GM12873 (cell line): ENCODE measurements around the gene TRAPPC11.

Experiments used
- TF ChIP-seq, protein P1 (sequence below): IDR thresholded peaks from 2 replicates; pipeline ENCODE4 v1.5.1; 2012; ENCODE audit warnings: low read depth, mild to moderate bottlenecking, moderate library complexity, low read length, control low read depth; ENCODE audit not compliant: insufficient read depth; ENCODE audit errors: missing control alignments

Gene TRAPPC11

DNA sequence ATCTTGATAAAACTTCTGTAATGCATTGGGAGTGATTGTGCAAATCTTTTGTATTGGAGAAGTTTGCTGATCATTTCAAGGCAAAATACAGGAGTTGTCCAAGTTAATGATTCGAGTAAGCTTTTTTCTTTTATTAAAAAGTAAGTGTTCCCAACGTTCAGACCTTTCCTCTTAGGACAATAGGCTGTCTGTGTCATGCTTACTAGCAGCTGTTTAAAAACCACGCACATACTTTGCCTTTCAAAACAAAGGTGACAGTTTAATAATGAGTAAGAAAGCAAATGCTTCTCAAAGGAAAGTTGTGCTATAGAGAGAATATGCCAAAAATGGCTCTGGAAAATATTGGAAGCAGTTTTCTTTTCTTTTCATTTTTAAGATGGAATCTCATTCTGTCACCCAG lies 11.2 kb downstream of the TRAPPC11 start:
- TF ChIP-seq, protein P1, sequence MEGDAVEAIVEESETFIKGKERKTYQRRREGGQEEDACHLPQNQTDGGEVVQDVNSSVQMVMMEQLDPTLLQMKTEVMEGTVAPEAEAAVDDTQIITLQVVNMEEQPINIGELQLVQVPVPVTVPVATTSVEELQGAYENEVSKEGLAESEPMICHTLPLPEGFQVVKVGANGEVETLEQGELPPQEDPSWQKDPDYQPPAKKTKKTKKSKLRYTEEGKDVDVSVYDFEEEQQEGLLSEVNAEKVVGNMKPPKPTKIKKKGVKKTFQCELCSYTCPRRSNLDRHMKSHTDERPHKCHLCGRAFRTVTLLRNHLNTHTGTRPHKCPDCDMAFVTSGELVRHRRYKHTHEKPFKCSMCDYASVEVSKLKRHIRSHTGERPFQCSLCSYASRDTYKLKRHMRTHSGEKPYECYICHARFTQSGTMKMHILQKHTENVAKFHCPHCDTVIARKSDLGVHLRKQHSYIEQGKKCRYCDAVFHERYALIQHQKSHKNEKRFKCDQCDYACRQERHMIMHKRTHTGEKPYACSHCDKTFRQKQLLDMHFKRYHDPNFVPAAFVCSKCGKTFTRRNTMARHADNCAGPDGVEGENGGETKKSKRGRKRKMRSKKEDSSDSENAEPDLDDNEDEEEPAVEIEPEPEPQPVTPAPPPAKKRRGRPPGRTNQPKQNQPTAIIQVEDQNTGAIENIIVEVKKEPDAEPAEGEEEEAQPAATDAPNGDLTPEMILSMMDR, result no peak

DNA sequence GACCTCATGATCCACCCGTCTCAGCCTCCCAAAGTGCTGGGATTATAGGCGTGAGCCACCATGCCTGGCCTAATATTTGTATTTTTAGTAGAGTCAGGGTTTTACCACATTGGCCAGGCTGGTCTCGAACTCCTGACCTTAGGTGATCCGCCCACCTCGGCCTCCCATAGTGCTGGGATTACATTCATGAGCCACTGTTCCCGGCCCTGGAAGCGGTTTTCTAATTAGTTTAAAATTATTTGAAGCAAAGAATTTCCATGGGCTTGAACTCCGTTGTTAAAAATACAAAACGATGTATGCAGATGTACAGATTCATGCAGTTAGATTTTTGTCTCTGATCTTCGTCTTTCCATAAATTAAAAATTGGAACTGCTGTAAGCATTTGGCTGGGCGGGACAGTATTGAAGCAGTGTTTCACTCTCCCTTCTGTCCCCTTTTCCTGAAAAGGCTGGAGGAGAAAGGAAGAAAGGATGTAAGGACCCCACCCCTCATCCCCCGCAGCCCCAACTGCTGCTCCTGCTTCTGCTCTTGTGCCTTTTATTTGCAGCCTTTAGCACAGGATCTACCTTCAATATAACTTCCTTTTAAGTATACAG lies 12.0 kb downstream of the TRAPPC11 start:
- TF ChIP-seq, protein P1, result no peak

DNA sequence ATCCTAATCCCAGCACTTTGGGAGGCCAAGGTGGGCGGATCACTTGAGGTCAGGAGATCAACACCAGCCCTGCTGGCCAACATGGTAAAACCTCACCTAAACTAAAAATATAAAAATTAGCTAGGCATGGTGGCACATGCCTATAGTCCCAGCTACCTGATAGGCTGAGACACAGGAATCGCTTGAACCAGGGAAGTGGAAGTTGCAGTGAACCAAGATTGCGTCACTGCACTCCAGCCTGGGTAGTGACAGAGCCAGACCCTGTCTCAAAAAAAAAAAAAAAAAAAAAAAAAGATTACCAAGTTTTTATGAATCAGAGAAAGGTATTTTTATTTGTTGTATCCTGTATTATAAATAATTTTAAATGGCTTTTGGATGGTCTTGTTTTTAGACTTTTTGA lies 15.1 kb downstream of the TRAPPC11 start:
- TF ChIP-seq, protein P1, result no peak

DNA sequence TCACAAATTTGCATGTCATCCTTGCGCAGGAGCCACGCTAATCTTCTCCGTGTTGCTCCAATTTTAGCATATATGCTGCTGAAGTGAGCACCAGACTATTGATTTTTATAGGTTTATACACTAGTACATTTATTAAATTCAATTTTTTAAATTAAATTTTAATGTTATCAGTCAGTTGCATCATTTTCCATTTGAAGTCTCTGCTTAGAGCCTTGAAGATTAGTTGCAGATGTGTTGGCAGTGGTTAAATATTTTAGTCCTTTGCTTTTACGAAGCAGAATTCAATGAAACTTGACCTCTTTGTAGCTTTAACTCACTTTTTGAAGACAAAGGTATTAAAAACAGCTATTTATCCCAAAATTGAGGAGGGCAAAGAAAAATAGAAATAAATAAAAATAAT lies 16.5 kb downstream of the TRAPPC11 start:
- TF ChIP-seq, protein P1, result no peak

DNA sequence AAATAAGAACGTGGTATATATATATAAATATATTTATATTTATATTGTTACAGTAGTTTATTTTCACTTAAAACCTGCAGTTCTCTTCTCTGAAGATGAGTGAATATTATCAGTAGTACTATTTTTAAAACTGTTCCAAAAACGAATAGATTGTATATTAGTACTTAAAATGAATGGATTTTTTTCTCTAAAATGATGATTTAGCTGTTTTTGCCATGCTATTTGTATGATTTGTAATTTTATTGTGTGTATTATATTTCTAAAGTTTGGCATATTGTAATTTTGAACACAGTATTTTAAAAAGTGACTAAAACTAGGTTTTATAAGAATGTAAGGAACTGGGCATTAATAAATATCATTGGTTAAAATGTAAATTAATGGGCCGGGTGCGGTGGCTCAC lies 22.0 kb downstream of the TRAPPC11 start:
- TF ChIP-seq, protein P1, result no peak

DNA sequence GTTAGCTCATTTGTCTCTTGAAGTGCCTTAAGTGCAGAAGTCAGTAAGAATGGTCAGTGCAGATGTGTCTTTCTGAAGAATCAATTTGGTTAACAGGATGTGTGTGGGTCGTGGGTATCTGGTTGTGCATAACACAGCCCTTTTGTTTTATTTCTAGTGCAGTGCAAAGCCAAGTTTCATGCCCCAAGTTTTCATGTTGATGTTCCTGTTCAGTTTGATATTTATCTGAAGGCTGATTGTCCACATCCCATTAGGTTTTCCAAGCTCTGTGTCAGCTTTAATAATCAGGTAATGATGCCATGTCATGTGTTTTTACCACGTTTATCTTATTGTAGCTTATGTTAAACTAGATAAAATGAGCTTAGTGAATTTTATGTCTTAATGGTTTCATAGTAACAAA lies 27.4 kb downstream of the TRAPPC11 start:
- TF ChIP-seq, protein P1, result no peak

DNA sequence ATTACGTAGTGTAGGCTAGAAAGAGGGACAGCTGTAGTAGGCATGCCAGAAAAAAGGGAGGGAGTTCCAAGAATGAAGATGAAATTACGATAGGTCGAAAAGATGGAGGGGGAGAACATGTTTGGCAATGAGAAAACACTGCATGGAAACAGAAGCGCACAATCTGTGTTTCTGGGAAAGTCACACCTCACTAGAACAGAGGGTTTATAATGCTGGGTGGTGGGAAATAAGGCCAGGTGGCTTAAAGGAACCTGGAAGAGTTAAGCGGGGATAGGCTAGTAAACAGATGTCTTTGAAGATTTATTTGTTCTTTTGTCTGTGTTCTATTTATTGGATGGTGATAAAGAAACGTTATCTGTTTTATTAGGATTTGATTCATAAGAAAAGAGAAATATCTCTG lies 29.1 kb downstream of the TRAPPC11 start:
- TF ChIP-seq, protein P1, result no peak
